Measurements from ENCODE around the gene MUCL3.

DNA sequence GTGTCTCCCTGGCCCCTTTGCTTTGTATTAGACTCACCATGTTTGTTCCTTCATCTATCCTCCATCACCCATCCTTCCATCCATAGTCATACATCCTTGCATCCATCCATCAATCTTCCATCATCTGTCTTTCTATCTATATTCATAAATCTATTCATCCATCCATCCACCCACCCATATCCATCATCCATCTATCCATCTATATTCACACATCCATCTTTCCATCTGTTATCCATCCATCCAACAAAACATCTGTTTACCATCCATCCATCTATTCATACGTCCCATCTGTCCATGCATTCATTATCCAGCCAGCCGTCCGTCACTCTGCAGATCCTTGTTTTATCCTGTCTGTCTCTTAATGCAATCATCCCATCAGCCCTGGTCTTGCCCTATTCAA lies 45.8 kb upstream of the MUCL3 start:
- TF ChIP-seq CTCF (IDR thresholded peaks at IDR 0.05) (no peak), POLR2A (IDR thresholded peaks at IDR 0.05) (no peak)

Measured in lower leg skin (tissue), 3 donors.